HEK293T (cell line): Measurements from ENCODE around the gene TMC4.
A peak's percentile ranks its signal among the peaks of the same experiment; 100 is the strongest.

Source experiments
- CTCF ChIA-PET: fragments of 350-600 bp; formaldehyde crosslinking; extraction: SDS; loops from one replicate; lab custom pipeline; 2021; ENCODE audit warnings: antibody characterized with exemption, inconsistent platforms; lab: Yijun Ruan, JAX
- POLR2A ChIA-PET: fragments of 350-600 bp; formaldehyde crosslinking; extraction: SDS; loops from one replicate; lab custom pipeline; 2020; ENCODE audit warnings: antibody characterized with exemption, inconsistent platforms; lab: Yijun Ruan, JAX
- DNase-seq: peaks from one replicate; pipeline ENCODE4 v3.0.0; 2012; ENCODE audit warnings: mixed read lengths; ENCODE audit errors: extremely low spot score
- ARNT ChIP-seq: fragments of 450-650 bp; IDR thresholded peaks from 2 replicates; pipeline ENCODE4 v1.6.1; 2017; ENCODE audit warnings: mild to moderate bottlenecking
- BHLHE40 ChIP-seq: fragments of 450-650 bp; IDR thresholded peaks from 2 replicates; pipeline ENCODE4 v1.6.1; 2016; ENCODE audit warnings: mild to moderate bottlenecking, moderate library complexity, borderline replicate concordance
- CTBP1 ChIP-seq: fragments of 450-650 bp; IDR thresholded peaks from 2 replicates; pipeline ENCODE4 v1.6.1; 2016; ENCODE audit warnings: borderline replicate concordance
- ELF4 ChIP-seq: fragments of 450-650 bp; IDR thresholded peaks from 2 replicates; pipeline ENCODE4 v1.6.1; 2017; ENCODE audit warnings: antibody characterized with exemption
- FOXA1 ChIP-seq: fragments of 450-650 bp; IDR thresholded peaks from 2 replicates; pipeline ENCODE4 v1.6.1; 2016; ENCODE audit warnings: mild to moderate bottlenecking
- FOXK2 ChIP-seq: fragments of 450-650 bp; IDR thresholded peaks from 2 replicates; pipeline ENCODE4 v1.6.1; 2016; ENCODE audit warnings: mild to moderate bottlenecking
- FOXM1 ChIP-seq: fragments of 450-650 bp; IDR thresholded peaks from 2 replicates; pipeline ENCODE4 v1.6.1; 2017; ENCODE audit warnings: mild to moderate bottlenecking, borderline replicate concordance
- HDGF ChIP-seq: fragments of 450-650 bp; IDR thresholded peaks from 2 replicates; pipeline ENCODE4 v1.6.1; 2017; ENCODE audit warnings: antibody characterized with exemption, borderline replicate concordance
- L3MBTL2 ChIP-seq: fragments of 450-650 bp; conservative IDR thresholded peaks from 2 replicates; pipeline ENCODE4 v1.6.1; 2016; ENCODE audit warnings: mild to moderate bottlenecking
- LEF1 ChIP-seq: fragments of 450-650 bp; IDR thresholded peaks from 2 replicates; pipeline ENCODE4 v1.6.1; 2017; ENCODE audit warnings: mild to moderate bottlenecking, borderline replicate concordance
- NFRKB ChIP-seq: fragments of 450-650 bp; IDR thresholded peaks from 2 replicates; pipeline ENCODE4 v1.6.1; 2016; ENCODE audit warnings: mild to moderate bottlenecking, moderate library complexity
- PKNOX1 ChIP-seq: fragments of 450-650 bp; IDR thresholded peaks from 2 replicates; pipeline ENCODE4 v1.6.1; 2016
- SP1 ChIP-seq: fragments of 450-650 bp; IDR thresholded peaks from 2 replicates; pipeline ENCODE4 v1.6.1; 2017
- SUZ12 ChIP-seq: fragments of 450-650 bp; IDR thresholded peaks from 2 replicates; pipeline ENCODE4 v1.6.1; 2016; ENCODE audit warnings: mild to moderate bottlenecking
- TARDBP ChIP-seq: fragments of 450-650 bp; IDR thresholded peaks from 2 replicates; pipeline ENCODE4 v1.6.1; 2016
- ZNF384 ChIP-seq: fragments of 450-650 bp; IDR thresholded peaks from 2 replicates; pipeline ENCODE4 v1.6.1; 2016

The TMC4 gene

GRCh38 chr19:54162241-54162805, 10.6 kb downstream of the TMC4 start:
- CTCF ChIA-PET: no interaction called here
- POLR2A ChIA-PET: no interaction called here
- peak; percentile 75 for DNase-seq
- TF ChIP-seq ELF4: no peak
- no peak for TF ChIP-seq NFRKB
- TF ChIP-seq PKNOX1: no peak

- TF ChIP-seq CTBP1 (no peak), PKNOX1 (no peak), SUZ12 (no peak), ARNT (no peak), FOXA1 (no peak), L3MBTL2 (no peak), ZNF384 (no peak), SP1 (no peak), ELF4 (no peak), NFRKB (no peak), FOXM1 (no peak), HDGF (no peak), FOXK2 (no peak), BHLHE40 (no peak), TARDBP (no peak), LEF1 (no peak)
- ChIA-PET CTCF (no interaction called here), POLR2A (interaction anchor here (0.8 to 2.3 kb wide), 5 partner anchors 10 to 49 kb away, joined by 3 to 13 read pairs (median 4); partner anchors contain the start of genes CNOT3 and TSEN34)
- DNase-seq: no peak
Observed at GRCh38 chr19:54160854-54161253, 12.1 kb downstream of the TMC4 start.

GRCh38 chr19:54160182-54160811, 12.7 kb downstream of the TMC4 start:
- CTCF ChIA-PET: no interaction called here
- POLR2A ChIA-PET: interaction anchor here (0.5 to 2.3 kb wide), 7 partner anchors 10 to 55 kb away, joined by 3 to 13 read pairs (median 4); partner anchors contain the start of genes CNOT3 and TSEN34
- TF ChIP-seq SUZ12: no peak
- no peak for TF ChIP-seq FOXA1
- TF ChIP-seq L3MBTL2: no peak
- TF ChIP-seq ZNF384: no peak
- no peak for TF ChIP-seq FOXM1
- no peak for TF ChIP-seq NFRKB
- no peak for TF ChIP-seq ARNT
- TF ChIP-seq SP1: no peak
- no peak for TF ChIP-seq LEF1
- no peak for TF ChIP-seq CTBP1
- TF ChIP-seq HDGF: no peak
- no peak for TF ChIP-seq FOXK2
- no peak for TF ChIP-seq ELF4
- TF ChIP-seq BHLHE40: no peak
- no peak for TF ChIP-seq TARDBP
- DNase-seq: no peak

GRCh38 chr19:54159352-54160181, 13.4 kb downstream of the TMC4 start, which contains the start of gene LENG1:
Gene LENG1 (minus strand): TSS chr19:54159721. CDS start chr19:54159695, 26 bp downstream.
- no peak for TF ChIP-seq BHLHE40
- TF ChIP-seq SP1: no peak
- peak; percentile 95 for TF ChIP-seq L3MBTL2
- peak; percentile 98 for TF ChIP-seq PKNOX1
- TF ChIP-seq HDGF: no peak; the same call in 1 of the 2 replicates
- no peak for TF ChIP-seq ARNT
- TF ChIP-seq ZNF384: no peak
- TF ChIP-seq ELF4: peak; percentile 86
- peak; percentile 92 for DNase-seq
- POLR2A ChIA-PET: interaction anchor here (0.5 to 2.3 kb wide), 10 partner anchors 9 to 56 kb away, joined by 3 to 13 read pairs (median 4); partner anchors contain the start of genes CNOT3, PRPF31, RPS9 and TFPT
- CTCF ChIA-PET: no interaction called here

- DNase-seq: no peak
- ChIA-PET CTCF (no interaction called here), POLR2A (interaction anchor here (0.8 to 2.3 kb wide), 7 partner anchors 8 to 44 kb away, joined by 3 to 13 read pairs (median 4); partner anchors contain the start of genes CNOT3, PRPF31, RPS9 and TFPT)
- TF ChIP-seq PKNOX1: no peak
Observed at GRCh38 chr19:54158812-54159351, 14.1 kb downstream of the TMC4 start.
